GM18526 (cell line): ENCODE measurements around the gene VAV3.

Experiments used
- POLR2A ChIP-seq: IDR thresholded peaks from 3 replicates; pipeline ENCODE4 v1.6.1; 2011; ENCODE audit not compliant: insufficient read length; ENCODE audit errors: extremely low read depth

VAV3 gene

GRCh38 chr1:107623431-107623830 is 341.5 kb downstream of the VAV3 start:
- TF ChIP-seq POLR2A = no peak

GRCh38 chr1:107622966-107623365 is 342.0 kb downstream of the VAV3 start:
- no peak for TF ChIP-seq POLR2A

- TF ChIP-seq POLR2A = no peak
Measured at GRCh38 chr1:107622535-107622934, 342.4 kb downstream of the VAV3 start.

- TF ChIP-seq POLR2A = no peak
Measured at GRCh38 chr1:107620753-107621152, 344.2 kb downstream of the VAV3 start.

- no peak for TF ChIP-seq POLR2A
Measured at GRCh38 chr1:107618539-107618938, 346.4 kb downstream of the VAV3 start.

GRCh38 chr1:107617921-107618320 is 347.1 kb downstream of the VAV3 start:
- TF ChIP-seq POLR2A = no peak

GRCh38 chr1:107617456-107617855 is 347.5 kb downstream of the VAV3 start:
- no peak for TF ChIP-seq POLR2A

- no peak for TF ChIP-seq POLR2A
Measured at GRCh38 chr1:107609808-107610207, 355.2 kb downstream of the VAV3 start.

GRCh38 chr1:107604825-107605224 is 360.2 kb downstream of the VAV3 start:
- no peak for TF ChIP-seq POLR2A

GRCh38 chr1:107600607-107601160 is 364.3 kb downstream of the VAV3 start:
- no peak for TF ChIP-seq POLR2A

GRCh38 chr1:107599220-107599619 is 365.8 kb downstream of the VAV3 start:
- TF ChIP-seq POLR2A = no peak

- no peak for TF ChIP-seq POLR2A
Measured at GRCh38 chr1:107597290-107597689, 367.7 kb downstream of the VAV3 start.

- no peak for TF ChIP-seq POLR2A
Measured at GRCh38 chr1:107594536-107594935, 370.4 kb downstream of the VAV3 start.

- no peak for TF ChIP-seq POLR2A
Measured at GRCh38 chr1:107593501-107594209, 371.3 kb downstream of the VAV3 start.

- no peak for TF ChIP-seq POLR2A
Measured at GRCh38 chr1:107590900-107591622, 373.9 kb downstream of the VAV3 start.

- TF ChIP-seq POLR2A = no peak
Measured at GRCh38 chr1:107590087-107590486, 374.9 kb downstream of the VAV3 start.

- no peak for TF ChIP-seq POLR2A
Measured at GRCh38 chr1:107588321-107588720, 376.7 kb downstream of the VAV3 start.

- TF ChIP-seq POLR2A = no peak
Measured at GRCh38 chr1:107575226-107575625, 389.8 kb downstream of the VAV3 start.
